Measurements from ENCODE around the gene RNF6. TPM values are rescaled to one million over a fixed set of nuclear protein-coding genes. Genes with fewer than 3 reads are reported as not detected.

The RNF6 gene
- total RNA-seq, 1 donor from 2014 or later: 27.0 TPM

Other genes with a start within 250 kb of the RNF6 start
- 0.48 TPM for gene SHISA2, start 170.3 kb downstream of the RNF6 start, total RNA-seq (ENCODE audit: insufficient read depth, low replicate concordance)
- gene CDK8, start 31.8 kb upstream of the RNF6 start, total RNA-seq (ENCODE audit: insufficient read depth, low replicate concordance): 15.4 TPM